Left forelimb (tissue), 1 donor: ENCODE data around the gene PTPRG.

Experiments used
- DNase-seq: peaks from one replicate; pipeline ENCODE4 v3.0.0-alpha.2; 2018; ENCODE audit warnings: low spot score

Gene PTPRG

DNA sequence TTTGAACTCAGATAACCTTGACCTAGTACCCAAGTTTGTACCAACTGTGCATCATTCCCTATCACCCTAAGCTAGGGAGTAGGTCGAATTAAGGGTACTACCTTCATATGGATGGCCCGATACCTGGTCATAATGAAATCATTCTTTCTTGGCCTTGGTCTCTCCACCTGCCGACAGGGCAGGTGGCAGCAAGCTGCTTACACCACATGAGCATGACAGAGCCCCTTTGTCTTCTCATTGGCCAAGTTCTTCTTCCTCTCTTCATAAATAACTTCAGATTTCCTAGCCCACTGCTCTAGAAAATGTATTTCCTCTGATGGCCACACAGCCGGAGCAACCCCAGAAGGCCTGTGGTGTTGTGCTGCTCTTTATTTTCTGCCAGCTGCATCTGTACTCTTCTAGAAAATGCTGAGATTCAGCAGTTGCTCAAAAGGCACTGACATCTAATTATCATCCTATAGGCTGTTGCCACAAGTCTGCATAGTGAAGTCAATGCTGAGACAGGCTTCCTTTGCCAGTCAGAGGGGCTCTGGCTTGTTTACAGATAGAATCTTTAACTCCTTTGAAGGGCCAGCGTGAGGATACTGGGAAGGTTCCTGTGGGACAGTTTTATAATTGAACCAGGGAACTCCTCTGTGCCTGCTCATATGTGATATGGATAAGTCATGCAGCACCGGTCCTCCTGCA is 304.2 kb downstream of the PTPRG start:
- no peak for DNase-seq

DNA sequence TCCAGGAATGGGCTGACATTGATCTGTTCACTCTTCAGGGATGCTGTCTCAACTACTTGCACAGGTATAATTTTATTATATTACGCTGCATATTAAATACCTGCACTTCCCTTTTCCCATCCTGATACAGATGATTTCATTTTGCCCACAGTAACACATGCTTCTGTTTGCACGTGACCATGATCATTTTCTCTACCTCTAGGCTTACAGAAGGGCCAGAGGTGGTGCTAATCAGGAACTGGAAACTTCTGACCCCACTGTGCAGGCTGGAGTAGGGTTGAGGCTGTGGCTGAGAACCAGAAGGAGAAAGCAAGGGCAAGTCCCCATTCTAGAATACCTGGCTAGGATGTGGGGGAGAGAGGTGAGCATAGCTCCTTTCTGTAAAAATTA is 304.8 kb downstream of the PTPRG start:
- DNase-seq, result no peak

GRCh38 chr3:61866961-61867461 is 305.6 kb downstream of the PTPRG start:
- no peak for DNase-seq

DNA sequence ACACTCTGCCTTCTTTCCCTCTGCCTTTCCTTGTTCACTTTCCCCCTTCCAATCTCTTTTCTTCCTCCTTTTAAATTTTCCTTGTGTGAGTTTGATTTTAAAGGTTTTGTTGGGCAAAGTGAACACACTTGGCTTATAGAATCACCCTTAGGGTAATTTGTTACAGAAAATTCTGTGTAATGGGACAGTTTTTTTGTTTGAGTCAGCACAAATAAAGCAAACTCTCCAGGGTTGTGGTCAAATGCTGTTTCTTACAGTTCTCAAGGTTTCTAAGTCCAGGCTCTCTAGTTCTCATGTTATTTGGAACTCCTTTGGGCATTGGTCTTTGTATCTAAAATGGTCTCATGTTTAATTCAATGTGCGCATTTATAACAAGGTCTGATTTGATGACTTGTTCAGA is 307.1 kb downstream of the PTPRG start:
- no peak for DNase-seq

DNA sequence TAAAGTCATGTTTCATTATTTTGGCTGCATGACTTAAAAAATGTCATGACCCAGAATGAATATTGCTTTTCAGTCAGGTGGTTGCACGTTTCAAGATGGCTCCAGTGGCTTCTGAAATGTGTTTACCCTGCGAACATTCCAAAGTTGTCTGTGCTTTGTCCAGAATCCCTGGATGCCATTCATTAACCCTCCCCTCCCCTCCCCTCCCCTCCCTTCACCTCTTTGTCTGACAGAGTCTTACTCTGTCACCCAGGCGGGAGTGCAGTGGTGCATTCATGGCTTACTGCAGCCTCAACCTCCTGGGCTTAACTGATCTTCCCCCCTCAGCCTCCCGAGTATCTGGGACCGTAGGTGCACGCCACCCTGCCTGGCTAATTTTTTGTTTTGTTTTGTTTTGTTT is 308.0 kb downstream of the PTPRG start:
- DNase-seq, result no peak

DNA sequence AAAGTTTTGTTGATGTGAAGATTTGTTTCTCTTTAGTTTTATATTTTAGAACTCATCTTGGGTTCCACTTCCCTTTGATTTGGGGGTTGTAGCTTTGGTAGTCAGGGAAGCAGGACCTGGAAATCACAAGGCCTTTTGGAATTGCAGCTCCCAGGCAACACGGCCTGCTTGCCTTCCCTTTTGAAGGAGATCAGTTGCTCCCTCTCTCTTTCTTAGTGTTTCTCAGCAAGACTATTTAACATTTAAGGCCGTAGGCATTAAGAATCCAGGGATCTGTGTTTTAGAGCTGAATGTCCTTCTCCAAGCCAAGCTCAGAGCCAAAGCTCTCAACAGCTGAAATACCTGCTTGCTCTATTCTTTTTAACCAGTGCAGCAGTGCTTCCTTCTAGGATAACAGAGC is 310.3 kb downstream of the PTPRG start:
- no peak for DNase-seq

DNA sequence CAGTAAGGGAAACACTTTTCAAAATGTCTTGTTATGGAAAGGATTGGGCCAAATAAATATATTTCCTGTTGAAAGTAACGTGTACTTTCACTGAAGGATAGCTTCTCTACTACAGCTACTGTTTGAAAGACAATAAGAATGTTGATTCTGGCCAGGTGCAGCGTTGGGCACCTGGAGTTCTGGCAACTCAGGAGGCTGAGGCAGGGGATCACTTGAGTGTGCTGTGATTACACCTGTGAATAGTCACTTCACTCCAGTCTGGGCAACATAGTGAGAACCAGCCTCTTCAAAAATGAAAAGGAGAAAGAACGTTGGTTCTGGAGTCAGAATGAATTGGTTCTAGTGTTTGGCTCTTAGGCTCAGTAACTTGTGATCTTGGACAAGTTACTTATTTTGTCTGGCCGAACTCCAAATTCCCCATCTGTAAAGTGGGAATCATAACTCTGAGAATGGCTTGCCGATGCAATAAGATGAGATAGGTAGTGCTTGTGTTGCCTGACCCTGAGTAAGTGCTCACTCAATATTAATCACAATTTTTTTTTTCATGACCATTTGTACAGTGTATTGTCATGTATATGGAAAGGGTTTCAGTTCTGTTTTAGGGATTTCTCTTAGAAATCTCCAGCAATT is 310.8 kb downstream of the PTPRG start:
- DNase-seq, result no peak

DNA sequence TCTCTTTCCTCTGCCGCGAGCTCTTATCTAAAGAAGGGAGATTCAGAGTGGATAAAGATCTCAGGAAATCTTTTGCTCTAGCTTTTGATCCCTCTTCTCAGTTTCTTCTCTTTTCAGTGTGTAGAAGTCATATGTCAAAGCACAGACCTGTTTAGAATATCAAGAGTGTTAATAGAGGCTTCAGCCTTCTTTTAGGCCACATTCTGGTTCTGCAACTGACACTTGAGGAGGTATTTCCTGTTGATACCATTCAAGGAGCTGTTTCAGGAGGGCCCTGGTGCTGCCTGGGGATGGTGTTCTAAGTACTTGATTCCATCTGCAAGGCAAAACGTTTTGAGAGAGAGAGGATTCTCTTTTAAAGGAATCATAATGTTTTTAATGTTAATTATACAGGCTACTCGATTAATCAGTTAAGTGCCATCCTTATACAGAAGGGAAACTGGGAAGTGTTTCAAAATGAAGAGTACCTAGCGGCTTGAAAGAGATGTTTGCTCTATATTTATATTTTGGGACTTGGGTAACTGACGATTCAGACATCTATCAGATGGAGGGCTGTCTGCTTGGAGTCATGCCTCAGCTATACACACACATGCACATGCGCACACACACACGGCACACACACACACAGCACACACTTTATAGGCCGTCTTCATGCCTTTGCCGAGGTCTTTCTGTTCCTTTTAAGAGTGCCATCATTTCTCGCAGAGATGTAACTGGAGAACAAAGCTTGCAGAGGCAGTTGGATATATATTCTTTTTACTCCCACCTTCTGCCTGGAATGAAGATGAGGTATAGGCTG is 313.9 kb downstream of the PTPRG start:
- DNase-seq, result no peak

- no peak for DNase-seq
These were observed 314.8 kb downstream of the PTPRG start for GRCh38 chr3:61875976-61876671.

DNA sequence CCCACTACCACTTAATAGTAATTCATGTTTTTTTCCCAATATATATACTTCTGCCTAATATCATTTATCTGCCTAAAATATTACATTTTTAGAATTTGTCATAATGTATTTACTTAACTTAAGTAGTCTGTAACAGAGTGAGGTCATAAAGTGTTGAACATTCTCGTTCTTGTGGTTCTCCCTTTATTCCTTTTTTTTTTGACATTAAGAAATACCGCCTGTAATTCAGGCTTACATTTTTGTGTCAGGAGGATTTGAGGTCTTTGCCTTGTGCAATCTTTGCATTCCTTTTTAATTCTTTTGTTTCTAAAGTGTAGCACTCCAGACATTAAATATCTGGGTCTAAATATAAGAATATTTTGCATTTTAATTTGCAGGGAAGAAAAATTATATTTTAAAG is 315.4 kb downstream of the PTPRG start:
- DNase-seq, result no peak

DNA sequence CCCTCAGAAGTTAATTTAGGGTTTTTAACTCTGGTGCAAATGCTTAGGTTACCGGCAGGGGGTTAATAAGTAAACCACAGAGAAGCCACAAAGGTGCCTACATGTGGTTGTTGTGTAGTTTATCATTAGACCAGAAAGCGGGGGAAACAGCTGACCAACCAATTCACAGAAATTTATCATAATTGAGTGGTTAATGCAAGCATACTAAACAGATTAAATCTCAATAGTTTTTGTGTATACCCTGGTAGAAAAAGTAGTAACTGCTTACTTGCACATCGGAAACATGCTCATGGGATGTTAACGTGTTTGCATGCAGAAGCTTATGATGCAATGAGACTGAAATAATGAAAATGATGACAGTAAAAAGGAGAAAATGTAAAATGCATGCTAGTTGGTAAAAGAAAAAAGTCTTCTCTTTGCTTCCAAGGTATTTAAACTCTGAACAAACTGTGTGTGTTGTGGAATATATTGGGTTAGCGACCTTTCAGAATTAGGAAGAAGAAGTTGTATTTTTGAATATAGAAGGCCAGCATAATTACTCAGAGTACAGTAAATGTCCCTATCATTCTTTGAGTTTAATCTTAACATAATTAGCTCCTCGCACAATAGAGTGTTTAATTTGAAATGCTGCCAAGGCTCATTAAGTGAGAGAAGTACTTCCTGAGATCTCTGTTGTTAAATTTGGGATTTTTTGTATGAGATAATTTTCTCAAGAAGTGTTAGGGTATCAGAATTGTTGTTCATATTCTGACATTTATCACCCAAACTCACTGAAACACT is 316.2 kb downstream of the PTPRG start:
- no peak for DNase-seq

GRCh38 chr3:61882253-61882652 is 320.9 kb downstream of the PTPRG start:
- no peak for DNase-seq

- DNase-seq, result no peak
These were observed 323.4 kb downstream of the PTPRG start for GRCh38 chr3:61884794-61885193.

DNA sequence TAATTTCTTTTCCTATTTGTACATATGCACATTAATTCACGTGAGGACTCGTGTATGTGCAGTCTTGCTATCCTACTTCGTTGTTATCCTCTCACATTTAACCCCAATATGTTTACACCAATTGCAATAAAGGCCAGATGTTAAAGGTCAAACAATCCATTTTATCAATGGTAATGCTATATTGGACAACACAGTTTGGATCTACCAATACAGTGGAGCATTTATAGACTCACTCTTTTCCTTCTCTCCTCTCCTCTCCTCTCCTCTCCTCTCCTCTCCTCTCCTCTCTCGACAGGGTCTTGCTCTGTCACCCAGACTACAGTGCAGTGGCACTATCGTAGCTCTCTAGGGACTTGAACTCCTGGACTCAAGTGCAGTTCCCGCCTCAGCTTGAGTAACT is 324.0 kb downstream of the PTPRG start:
- no peak for DNase-seq

GRCh38 chr3:61887206-61887605 is 325.8 kb downstream of the PTPRG start:
- no peak for DNase-seq

DNA sequence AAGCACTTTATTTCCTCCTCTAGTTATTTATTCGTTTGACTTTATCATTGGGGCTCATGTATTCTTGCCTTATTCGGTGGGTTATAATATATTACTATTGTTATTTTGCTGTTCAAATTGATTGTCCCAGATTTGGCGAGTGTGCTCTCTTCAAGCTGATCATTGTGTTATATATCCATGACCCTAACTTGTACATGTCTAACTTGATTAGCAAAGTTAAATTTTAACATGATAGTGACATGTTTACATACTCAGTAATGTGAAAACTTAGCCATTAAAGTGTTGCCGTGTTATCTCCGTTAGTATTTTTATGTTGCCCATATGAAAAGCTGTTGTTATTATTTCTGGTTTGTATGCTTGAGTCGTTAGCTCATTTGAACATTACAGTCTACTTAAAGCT is 327.9 kb downstream of the PTPRG start:
- DNase-seq, result no peak

DNA sequence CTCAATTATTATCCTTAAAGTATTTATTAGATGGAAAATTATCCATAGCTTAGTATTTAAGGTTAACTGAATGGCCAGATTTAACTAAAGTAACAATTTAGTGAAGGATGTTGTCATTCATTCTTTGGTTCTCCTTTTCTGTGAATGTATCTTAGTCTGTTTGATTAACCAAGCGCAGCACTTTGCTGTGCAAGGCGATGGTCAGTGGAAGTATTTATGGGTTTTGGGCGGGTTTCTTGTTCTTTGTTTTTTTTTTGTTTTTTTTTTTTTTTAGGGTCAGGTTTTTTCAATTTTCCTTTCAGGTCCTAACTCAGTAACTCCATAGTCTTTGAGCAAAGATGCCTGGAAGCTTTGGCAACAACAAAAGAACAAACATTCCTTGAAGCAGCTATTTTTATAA is 328.8 kb downstream of the PTPRG start:
- DNase-seq, result no peak

DNA sequence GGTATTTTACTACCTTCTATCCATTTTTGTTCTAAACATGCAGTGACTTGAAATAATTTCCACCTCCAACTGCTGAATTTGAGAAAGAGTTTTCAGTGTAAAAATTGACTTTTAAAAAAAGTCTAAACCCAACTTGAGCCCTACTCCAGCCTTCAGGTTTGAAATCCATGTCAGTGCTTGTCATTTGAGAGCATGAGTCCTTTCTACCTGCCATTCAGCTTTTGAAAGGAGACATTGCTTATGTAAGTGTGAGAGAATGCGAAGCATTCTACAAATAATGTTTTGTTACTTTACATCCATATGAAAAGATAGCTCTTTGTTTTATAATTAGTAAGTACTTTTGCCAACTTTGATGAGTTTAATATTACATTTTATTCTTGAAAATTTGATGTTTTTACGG is 329.2 kb downstream of the PTPRG start:
- DNase-seq, result no peak

- DNase-seq, result no peak
These were observed 331.5 kb downstream of the PTPRG start for GRCh38 chr3:61892891-61893290.

DNA sequence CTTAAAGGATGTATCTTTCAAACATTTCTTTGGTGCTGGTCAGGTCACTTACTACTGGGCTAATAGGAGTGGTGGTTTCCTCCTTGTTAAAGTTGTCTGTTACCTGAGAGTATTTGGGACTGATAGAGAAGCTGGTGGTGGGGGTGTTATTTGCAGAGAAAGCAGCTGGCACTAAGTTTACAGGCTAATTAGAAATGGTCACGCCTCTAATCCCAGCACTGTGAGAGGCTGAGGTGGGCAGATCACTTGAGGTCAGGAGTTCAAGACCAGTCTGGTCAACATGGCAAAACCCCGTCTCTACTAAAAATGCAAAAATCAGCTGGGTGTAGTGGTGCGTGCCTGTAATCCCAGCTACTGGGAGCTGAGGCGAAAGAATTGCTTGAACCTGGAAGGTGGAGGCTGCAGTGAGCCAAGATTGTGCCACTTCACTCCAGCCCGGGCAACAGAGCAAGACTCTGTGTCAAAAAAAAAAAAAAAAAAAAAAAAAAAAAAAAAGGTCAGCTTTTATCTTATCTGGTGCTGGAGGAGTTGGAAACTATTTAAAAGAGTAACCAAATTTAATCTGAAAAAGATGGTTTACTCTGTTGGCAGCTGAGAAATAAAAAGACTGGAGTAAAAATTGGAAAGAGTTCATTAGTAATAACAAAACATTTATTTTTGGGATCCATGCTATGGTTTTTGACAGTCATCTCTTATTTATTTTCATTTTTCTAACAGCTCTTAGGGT is 332.6 kb downstream of the PTPRG start:
- DNase-seq, result no peak
